K562 (cell line): ENCODE measurements around the gene SLC4A2. TPM values are rescaled to one million over a fixed set of nuclear protein-coding genes. Genes with fewer than 3 reads are reported as not detected.

Experiments used
- EGR1 ChIP-seq: fragments of 450-650 bp; conservative IDR thresholded peaks from 2 replicates; pipeline ENCODE4 v1.6.1; 2017; ENCODE audit warnings: mild to moderate bottlenecking
- EZH2 ChIP-seq: IDR thresholded peaks from 2 replicates; pipeline ENCODE4 v1.6.1; 2012; ENCODE audit warnings: low read depth, mild to moderate bottlenecking, inconsistent platforms, low read length, borderline replicate concordance
- MTA1 ChIP-seq: fragments of 450-650 bp; IDR thresholded peaks from 2 replicates; pipeline ENCODE4 v1.6.1; 2017; ENCODE audit warnings: borderline replicate concordance
- NFE2L1 ChIP-seq: fragments of 450-650 bp; IDR thresholded peaks from 2 replicates; pipeline ENCODE4 v1.6.1; 2016; ENCODE audit warnings: missing genetic modification characterization, low read depth, mild to moderate bottlenecking, missing compliant biosample characterization, moderate library complexity, borderline replicate concordance
- OTX1 ChIP-seq: fragments of 450-650 bp; formaldehyde crosslinking; IDR thresholded peaks from 2 replicates; pipeline ENCODE4 v1.4.0; 2022; ENCODE audit warnings: mild to moderate bottlenecking
- PHF8 ChIP-seq: fragments of 200-600 bp; sonication (generic); IDR thresholded peaks from 2 replicates; pipeline ENCODE4 v1.6.1; 2012; ENCODE audit warnings: mixed run types, mild to moderate bottlenecking, inconsistent platforms, low read length, moderate library complexity, borderline replicate concordance
- PURB ChIP-seq: sonication (generic); formaldehyde crosslinking; IDR thresholded peaks from 2 replicates; pipeline ENCODE4 v1.9.0; 2021; ENCODE audit warnings: low read depth, mild to moderate bottlenecking, missing genetic modification reagents
- SFPQ ChIP-seq: fragments of 200-400 bp; formaldehyde crosslinking; IDR thresholded peaks from 2 replicates; pipeline ENCODE4 v1.6.1; 2017; ENCODE audit warnings: mild to moderate bottlenecking, low read depth, low read length, moderate library complexity
- SMARCC2 ChIP-seq: fragments of 450-650 bp; IDR thresholded peaks from 2 replicates; pipeline ENCODE4 v1.6.1; 2017; ENCODE audit warnings: antibody characterized with exemption, moderate library complexity, mild to moderate bottlenecking, low read depth
- SNRNP70 ChIP-seq: fragments of 200-400 bp; formaldehyde crosslinking; optimal IDR thresholded peaks from 2 replicates; pipeline ENCODE3; 2017; ENCODE audit warnings: low read depth, low read length
- SPI1 ChIP-seq: IDR thresholded peaks from 2 replicates; pipeline ENCODE4 v1.6.1; 2011; ENCODE audit warnings: low read depth, low read length, control low read depth, borderline replicate concordance
- USF2 ChIP-seq: sonication (generic); formaldehyde crosslinking; IDR thresholded peaks from 2 replicates; pipeline ENCODE4 v1.5.0; 2020; ENCODE audit warnings: missing genetic modification reagents
- ZNF140 ChIP-seq: fragments of 250-450 bp; sonication (Bioruptor Pico); IDR thresholded peaks from 2 replicates; pipeline ENCODE4 v1.8.0; 2021; ENCODE audit warnings: moderate library complexity, mild to moderate bottlenecking, inconsistent platforms
- ZNF76 ChIP-seq: fragments of 250-450 bp; sonication (Bioruptor Pico); IDR thresholded peaks from 2 replicates; pipeline ENCODE4 v1.4.0; 2020; ENCODE audit warnings: mild to moderate bottlenecking, moderate library complexity, borderline replicate concordance
- ZNF785 ChIP-seq: fragments of 250-450 bp; sonication (Bioruptor Pico); IDR thresholded peaks from 2 replicates; pipeline ENCODE4 v1.4.0; 2020; ENCODE audit warnings: mild to moderate bottlenecking
- ZNF830 ChIP-seq: fragments of 250-450 bp; sonication (Bioruptor Pico); IDR thresholded peaks from 2 replicates; pipeline ENCODE4 v1.5.0; 2021; ENCODE audit warnings: mild to moderate bottlenecking
- polyA plus RNA-seq, 8 experiments: library from polyadenylated mRNA; depleted of rRNA in 4 of 8; stranded (reverse) in 5 of 8; unstranded in 3 of 8; fragments of >200 nt; fragmentation: Nextera tagmentation in 2 of 8; fragmentation: Illumina TruSeq in 1 of 8; extraction: Ambion mirVana in 2 of 8; extraction: Trizol in 1 of 8; gene quantifications; 2 replicates each; pipeline versions ENCODE4 v1.2.1 to v1.2.3, GENCODE V29; 2011 to 2014; ENCODE audit warnings: inconsistent platforms in 1 of 8, missing spikeins in 1 of 8
- total RNA-seq, 7 experiments: library from RNA; depleted of rRNA in 6 of 7; stranded (reverse); fragments of >200 nt in 6 of 7; fragmentation: Illumina TruSeq in 2 of 7; extraction: Trizol in 2 of 7; gene quantifications; 2 replicates each; pipeline versions ENCODE4 v1.2.1 to v1.2.3, GENCODE V29; 2011 to 2021; ENCODE audit warnings: low replicate concordance in 1 of 7
- TF ChIP-seq, protein P1 (sequence below): fragments of 450-650 bp; formaldehyde crosslinking; IDR thresholded peaks from 2 replicates; pipeline ENCODE4 v1.4.0; 2020; ENCODE audit warnings: mild to moderate bottlenecking
- TF ChIP-seq, protein P2 (sequence below): sonication (generic); formaldehyde crosslinking; IDR thresholded peaks from 2 replicates; pipeline ENCODE4 v1.8.1; 2023; ENCODE audit warnings: mild to moderate bottlenecking, missing genetic modification reagents
- TF ChIP-seq, protein P3 (sequence below): fragments of 450-650 bp; IDR thresholded peaks from 2 replicates; pipeline ENCODE4 v1.6.1; 2016
- TF ChIP-seq, protein P4 (sequence below): fragments of 450-650 bp; IDR thresholded peaks from 2 replicates; pipeline ENCODE4 v1.6.1; 2016; ENCODE audit warnings: low read depth, mild to moderate bottlenecking, moderate library complexity

SLC4A2 gene
- total and polyA plus RNA-seq, 9 of the 15 experiments (the other 6 are each of a cell fraction or from before 2014, with no cell fraction given): 11.4 to 375 (median 130) TPM

DNA sequence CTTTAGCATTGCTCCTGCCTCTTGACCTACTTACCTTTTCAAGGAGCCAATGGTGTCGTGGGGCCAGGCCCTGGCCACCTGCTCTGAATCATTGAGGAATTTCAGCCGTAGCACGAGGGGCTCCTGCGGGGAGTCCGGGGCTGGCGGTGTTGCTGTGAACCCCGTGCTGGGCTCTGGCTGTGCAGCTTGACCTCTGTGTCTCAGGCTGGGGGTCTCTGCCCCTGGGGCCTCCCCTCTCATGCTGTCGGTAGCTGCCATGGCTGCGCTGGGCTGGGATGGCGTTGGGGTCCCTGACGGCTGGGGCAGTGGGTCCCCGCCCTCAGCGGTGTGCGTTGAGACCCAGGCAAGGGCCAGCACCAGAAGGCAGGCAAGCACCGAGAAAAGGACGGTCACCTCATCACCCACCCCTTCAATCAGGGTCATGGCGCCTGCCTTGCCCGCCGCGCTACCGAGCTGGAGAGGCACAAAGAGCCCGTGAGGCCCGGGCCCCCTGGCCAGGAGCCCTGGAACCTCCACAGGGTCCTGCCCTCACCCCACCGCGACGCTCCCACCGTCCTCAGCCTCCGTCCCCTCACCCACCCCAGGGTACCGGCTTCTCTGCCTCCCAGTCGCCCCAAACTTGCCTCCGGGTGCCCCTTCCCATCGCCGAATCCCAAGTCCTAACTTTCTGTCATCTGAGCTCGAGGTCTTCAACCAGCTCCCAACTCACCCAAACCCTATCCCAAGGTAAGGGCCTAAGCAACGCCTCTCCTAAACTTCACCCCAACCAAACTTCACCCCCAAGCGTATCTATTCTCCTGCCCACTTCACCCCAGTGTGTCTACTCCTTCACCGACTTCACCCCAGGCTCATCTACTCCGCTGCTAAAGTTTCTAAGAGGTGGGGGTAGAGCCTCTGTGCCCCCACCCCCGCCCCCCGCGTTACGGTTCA is 23.0 kb downstream of the SLC4A2 start (continued):
- no peak for TF ChIP-seq USF2 (CRISPR knock-in tag)
- TF ChIP-seq, protein P1, sequence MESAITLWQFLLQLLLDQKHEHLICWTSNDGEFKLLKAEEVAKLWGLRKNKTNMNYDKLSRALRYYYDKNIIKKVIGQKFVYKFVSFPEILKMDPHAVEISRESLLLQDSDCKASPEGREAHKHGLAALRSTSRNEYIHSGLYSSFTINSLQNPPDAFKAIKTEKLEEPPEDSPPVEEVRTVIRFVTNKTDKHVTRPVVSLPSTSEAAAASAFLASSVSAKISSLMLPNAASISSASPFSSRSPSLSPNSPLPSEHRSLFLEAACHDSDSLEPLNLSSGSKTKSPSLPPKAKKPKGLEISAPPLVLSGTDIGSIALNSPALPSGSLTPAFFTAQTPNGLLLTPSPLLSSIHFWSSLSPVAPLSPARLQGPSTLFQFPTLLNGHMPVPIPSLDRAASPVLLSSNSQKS (CRISPR knock-in tag): no peak
- TF ChIP-seq PURB (CRISPR knock-in tag): no peak
- TF ChIP-seq, protein P2, sequence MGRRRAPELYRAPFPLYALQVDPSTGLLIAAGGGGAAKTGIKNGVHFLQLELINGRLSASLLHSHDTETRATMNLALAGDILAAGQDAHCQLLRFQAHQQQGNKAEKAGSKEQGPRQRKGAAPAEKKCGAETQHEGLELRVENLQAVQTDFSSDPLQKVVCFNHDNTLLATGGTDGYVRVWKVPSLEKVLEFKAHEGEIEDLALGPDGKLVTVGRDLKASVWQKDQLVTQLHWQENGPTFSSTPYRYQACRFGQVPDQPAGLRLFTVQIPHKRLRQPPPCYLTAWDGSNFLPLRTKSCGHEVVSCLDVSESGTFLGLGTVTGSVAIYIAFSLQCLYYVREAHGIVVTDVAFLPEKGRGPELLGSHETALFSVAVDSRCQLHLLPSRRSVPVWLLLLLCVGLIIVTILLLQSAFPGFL: no peak
- TF ChIP-seq EGR1: peak; percentile 79
- TF ChIP-seq ZNF785 (CRISPR knock-in tag): no peak
- 0 out of 2 replicates have a peak, but pooled peaks have one; percentile 7 for TF ChIP-seq ZNF76 (CRISPR knock-in tag)
- TF ChIP-seq PHF8: peak; percentile 38; the same call in 1 of the 2 replicates
- TF ChIP-seq SPI1: no peak
- no peak for TF ChIP-seq ZNF140 (CRISPR knock-in tag)
- no peak for TF ChIP-seq SFPQ
- no peak for TF ChIP-seq EZH2
- TF ChIP-seq, protein P3, sequence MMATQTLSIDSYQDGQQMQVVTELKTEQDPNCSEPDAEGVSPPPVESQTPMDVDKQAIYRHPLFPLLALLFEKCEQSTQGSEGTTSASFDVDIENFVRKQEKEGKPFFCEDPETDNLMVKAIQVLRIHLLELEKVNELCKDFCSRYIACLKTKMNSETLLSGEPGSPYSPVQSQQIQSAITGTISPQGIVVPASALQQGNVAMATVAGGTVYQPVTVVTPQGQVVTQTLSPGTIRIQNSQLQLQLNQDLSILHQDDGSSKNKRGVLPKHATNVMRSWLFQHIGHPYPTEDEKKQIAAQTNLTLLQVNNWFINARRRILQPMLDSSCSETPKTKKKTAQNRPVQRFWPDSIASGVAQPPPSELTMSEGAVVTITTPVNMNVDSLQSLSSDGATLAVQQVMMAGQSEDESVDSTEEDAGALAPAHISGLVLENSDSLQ: peak; percentile 26; the same call in 1 of the 2 replicates
- no peak for TF ChIP-seq ZNF830 (CRISPR knock-in tag)
- TF ChIP-seq MTA1: peak; percentile 53; the same call in 1 of the 2 replicates
- TF ChIP-seq, protein P4, sequence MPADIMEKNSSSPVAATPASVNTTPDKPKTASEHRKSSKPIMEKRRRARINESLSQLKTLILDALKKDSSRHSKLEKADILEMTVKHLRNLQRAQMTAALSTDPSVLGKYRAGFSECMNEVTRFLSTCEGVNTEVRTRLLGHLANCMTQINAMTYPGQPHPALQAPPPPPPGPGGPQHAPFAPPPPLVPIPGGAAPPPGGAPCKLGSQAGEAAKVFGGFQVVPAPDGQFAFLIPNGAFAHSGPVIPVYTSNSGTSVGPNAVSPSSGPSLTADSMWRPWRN: no peak
- TF ChIP-seq SNRNP70: no peak
- TF ChIP-seq SMARCC2: no peak
- no peak for TF ChIP-seq NFE2L1 (tag)
- 0 out of 2 replicates have a peak, but pooled peaks have one; percentile 27 for TF ChIP-seq OTX1 (CRISPR knock-in tag)
